ENCODE data around the gene EPB41L1.

GRCh38 chr20:36228770-36229169 is 74.2 kb downstream of the EPB41L1 start:
- no peak for TF ChIP-seq ZNF317 (CRISPR knock-in tag; IDR thresholded peaks at IDR 0.05; ENCODE audit: borderline replicate concordance, low read depth)
- no peak for TF ChIP-seq CTCF (IDR thresholded peaks at IDR 0.05)
- no peak for TF ChIP-seq ZNF232 (CRISPR knock-in tag; IDR thresholded peaks at IDR 0.05)
- TF ChIP-seq CREM (CRISPR knock-in tag; IDR thresholded peaks at IDR 0.05), result no peak
- TF ChIP-seq TCF7 (CRISPR knock-in tag; IDR thresholded peaks at IDR 0.05; ENCODE audit: low read depth), result no peak
